ENCODE measurements around the gene CD59. TPM values are rescaled to one million over a fixed set of nuclear protein-coding genes. Genes with fewer than 3 reads are reported as not detected.

The CD59 gene
- total and polyA plus RNA-seq, 9 of the 15 experiments (the other 6 are each of a cell fraction or from before 2014, with no cell fraction given), result 38.1 to 338 (median 173) TPM

GRCh38 chr11:33722590-33723234, 13.5 kb downstream of the CD59 start (continued):
- TF ChIP-seq ZNF609 (CRISPR knock-in tag; IDR thresholded peaks at IDR 0.05; ENCODE audit: borderline replicate concordance), result 0 out of 2 replicates have a peak, but pooled peaks have one; percentile 38
- TF ChIP-seq WHSC1 (IDR thresholded peaks at IDR 0.05; ENCODE audit: low read length), result no peak
- TF ChIP-seq IRF9 (tag; IDR thresholded peaks at IDR 0.05), result peak; percentile 65
- no peak for TF ChIP-seq TCFL5 (CRISPR knock-in tag; conservative IDR thresholded peaks at IDR 0.05)
- TF ChIP-seq SOX6 (IDR thresholded peaks at IDR 0.05), result 0 out of 2 replicates have a peak, but pooled peaks have one; percentile 15
- TF ChIP-seq NCOR1 (IDR thresholded peaks at IDR 0.05), result no peak
- no peak for TF ChIP-seq ZNF274 (IDR thresholded peaks at IDR 0.05; ENCODE audit: borderline replicate concordance, low read depth, low read length)
- no peak for TF ChIP-seq MLLT1 (IDR thresholded peaks at IDR 0.05)
- 0 out of 2 replicates have a peak, but pooled peaks have one; percentile 17 for TF ChIP-seq CBFA2T3 (IDR thresholded peaks at IDR 0.05)
- no peak for TF ChIP-seq ZNF79 (CRISPR knock-in tag; IDR thresholded peaks at IDR 0.05; ENCODE audit: low read depth)
- TF ChIP-seq MCM7 (IDR thresholded peaks at IDR 0.05), result no peak
- TF ChIP-seq HDAC6 (IDR thresholded peaks at IDR 0.05; ENCODE audit: low read depth, low read length), result no peak

All from K562 (cell line).